GM12872 (cell line): Measurements from ENCODE around the gene CACNB4.

ENCODE experiments used
- TF ChIP-seq, protein P1 (sequence below): IDR thresholded peaks from 3 replicates; pipeline ENCODE4 v1.5.1; 2011; ENCODE audit warnings: low read depth, mild to moderate bottlenecking, low read length, moderate library complexity; ENCODE audit not compliant: insufficient read depth

CACNB4 gene

GRCh38 chr2:151947813-151948165 lies 151.1 kb downstream of the CACNB4 start:
- TF ChIP-seq, protein P1, sequence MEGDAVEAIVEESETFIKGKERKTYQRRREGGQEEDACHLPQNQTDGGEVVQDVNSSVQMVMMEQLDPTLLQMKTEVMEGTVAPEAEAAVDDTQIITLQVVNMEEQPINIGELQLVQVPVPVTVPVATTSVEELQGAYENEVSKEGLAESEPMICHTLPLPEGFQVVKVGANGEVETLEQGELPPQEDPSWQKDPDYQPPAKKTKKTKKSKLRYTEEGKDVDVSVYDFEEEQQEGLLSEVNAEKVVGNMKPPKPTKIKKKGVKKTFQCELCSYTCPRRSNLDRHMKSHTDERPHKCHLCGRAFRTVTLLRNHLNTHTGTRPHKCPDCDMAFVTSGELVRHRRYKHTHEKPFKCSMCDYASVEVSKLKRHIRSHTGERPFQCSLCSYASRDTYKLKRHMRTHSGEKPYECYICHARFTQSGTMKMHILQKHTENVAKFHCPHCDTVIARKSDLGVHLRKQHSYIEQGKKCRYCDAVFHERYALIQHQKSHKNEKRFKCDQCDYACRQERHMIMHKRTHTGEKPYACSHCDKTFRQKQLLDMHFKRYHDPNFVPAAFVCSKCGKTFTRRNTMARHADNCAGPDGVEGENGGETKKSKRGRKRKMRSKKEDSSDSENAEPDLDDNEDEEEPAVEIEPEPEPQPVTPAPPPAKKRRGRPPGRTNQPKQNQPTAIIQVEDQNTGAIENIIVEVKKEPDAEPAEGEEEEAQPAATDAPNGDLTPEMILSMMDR: no peak

- TF ChIP-seq, protein P1: peak; percentile 80
Observed at GRCh38 chr2:151946899-151947812, 151.7 kb downstream of the CACNB4 start.

DNA sequence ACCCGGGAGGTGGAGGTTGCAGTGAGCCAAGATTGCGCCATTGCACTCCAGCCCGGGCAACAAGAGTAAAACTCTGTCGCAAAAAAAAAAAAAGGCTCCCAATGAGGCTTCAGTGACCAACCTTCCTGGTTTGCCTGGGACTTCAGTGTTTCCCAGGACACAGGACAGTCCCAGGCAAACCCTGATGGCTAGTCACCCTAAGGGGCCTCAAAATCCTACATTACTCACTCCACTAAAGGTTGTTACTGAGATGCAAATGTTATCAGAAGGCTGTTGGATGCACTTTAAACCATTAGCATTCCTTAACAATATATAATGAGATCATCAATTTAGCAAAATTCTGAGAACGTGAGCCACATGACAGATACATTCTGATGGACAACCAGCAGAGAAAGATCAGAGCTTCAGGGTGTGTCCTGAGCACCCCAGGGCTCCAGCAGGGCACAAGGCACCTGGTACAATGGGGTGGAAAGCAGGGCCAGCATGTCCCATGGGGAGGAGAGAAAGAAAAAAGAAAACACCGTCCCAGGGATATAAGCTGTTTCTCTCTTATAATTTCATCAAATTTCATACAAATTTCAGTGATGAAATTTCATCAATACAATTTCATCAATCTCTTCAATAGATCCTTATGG lies 152.5 kb downstream of the CACNB4 start:
- TF ChIP-seq, protein P1: no peak

DNA sequence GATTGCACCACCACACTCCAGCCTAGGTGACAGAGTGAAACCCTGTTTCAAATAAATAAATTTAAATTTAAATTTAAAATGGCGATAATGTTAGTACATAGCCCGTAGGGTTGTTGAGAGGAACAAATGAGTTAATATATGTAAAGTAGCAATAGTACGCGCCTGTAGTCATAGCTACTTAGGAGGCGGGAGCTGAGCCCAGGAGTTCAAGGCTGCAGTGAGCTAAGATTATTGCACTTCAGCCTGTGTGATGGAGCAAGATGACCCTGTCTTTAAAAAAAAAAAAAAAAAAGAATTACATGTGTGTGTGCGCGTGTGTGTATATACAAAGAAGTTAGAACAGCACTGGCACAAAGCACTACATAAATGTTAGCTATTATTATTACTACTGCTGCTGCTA lies 153.2 kb downstream of the CACNB4 start:
- TF ChIP-seq, protein P1: no peak

DNA sequence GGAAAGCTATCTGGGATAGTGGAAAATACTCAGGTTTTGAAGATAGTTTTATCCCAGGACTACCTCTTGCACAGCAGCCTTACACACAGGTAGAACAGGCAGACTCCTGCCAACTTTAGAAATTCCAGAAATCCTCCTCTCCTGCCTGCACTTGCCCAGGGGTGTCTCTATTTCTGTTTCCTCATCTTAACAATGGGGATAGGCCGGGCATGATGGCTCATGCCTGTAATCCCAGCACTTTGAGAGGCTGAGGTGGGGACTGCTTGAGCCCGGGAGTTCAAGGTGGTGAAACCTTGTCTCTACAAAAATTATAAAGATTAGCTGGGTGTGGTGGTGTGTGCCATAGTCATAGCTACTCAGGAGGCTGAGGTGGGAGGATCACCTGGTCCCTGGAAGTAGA lies 153.7 kb downstream of the CACNB4 start:
- TF ChIP-seq, protein P1: no peak

GRCh38 chr2:151943461-151943860 lies 155.4 kb downstream of the CACNB4 start:
- TF ChIP-seq, protein P1: no peak

DNA sequence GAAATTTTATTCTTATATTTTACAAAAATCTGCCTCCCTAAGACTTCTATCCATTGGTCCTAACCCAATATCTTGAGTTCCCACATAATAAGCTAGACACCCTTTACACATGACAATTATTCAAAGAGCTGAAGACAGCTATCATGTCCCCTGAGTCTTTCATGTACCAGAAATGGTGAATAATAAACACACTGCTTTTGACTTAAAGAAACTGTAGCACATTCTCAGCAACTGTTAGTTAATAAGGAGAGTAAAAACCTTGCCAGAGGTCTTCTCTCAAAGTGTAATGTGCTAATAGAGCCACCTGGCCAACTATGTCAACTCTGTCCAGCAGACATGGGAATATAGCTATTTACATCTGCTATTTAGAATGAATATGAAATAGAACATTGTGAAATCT lies 160.9 kb downstream of the CACNB4 start:
- TF ChIP-seq, protein P1: no peak
